ENCODE measurements around the gene DNAH1. TPM values are rescaled to one million over a fixed set of nuclear protein-coding genes. Genes with fewer than 3 reads are reported as not detected.
A peak's percentile ranks its signal among the peaks of the same experiment; 100 is the strongest.

DNAH1 gene
- total and polyA plus RNA-seq, 2 of the 13 experiments (the other 11 are each of a cell fraction or from before 2014, with no cell fraction given): 0.64 to 3.5 TPM

- TF ChIP-seq ZNF687 (CRISPR knock-in tag; IDR thresholded peaks at IDR 0.05) (peak; percentile 46), ARNT2 (CRISPR knock-in tag; IDR thresholded peaks at IDR 0.05; ENCODE audit: low read depth) (no peak), ZNF672 (CRISPR knock-in tag; IDR thresholded peaks at IDR 0.05) (no peak), SOX13 (IDR thresholded peaks at IDR 0.05) (no peak), SOX13 (CRISPR knock-in tag; conservative IDR thresholded peaks at IDR 0.05 in 1 of 2, IDR thresholded peaks at IDR 0.05 in 1 of 2) (no peak), SALL1 (CRISPR knock-in tag; IDR thresholded peaks at IDR 0.05) (peak; percentile 37; the same call in 1 of the 2 replicates), ZSCAN25 (CRISPR knock-in tag; IDR thresholded peaks at IDR 0.05) (0 out of 2 replicates have a peak, but pooled peaks have one; percentile 28), POGZ (CRISPR knock-in tag; IDR thresholded peaks at IDR 0.05) (no peak), ELF3 (CRISPR knock-in tag; IDR thresholded peaks at IDR 0.05) (no peak), FOSL2 (CRISPR knock-in tag; IDR thresholded peaks at IDR 0.05) (0 out of 2 replicates have a peak, but pooled peaks have one; percentile 10), HMG20A (CRISPR knock-in tag; IDR thresholded peaks at IDR 0.05; ENCODE audit: borderline replicate concordance) (no peak), ZNF75D (CRISPR knock-in tag; IDR thresholded peaks at IDR 0.05; ENCODE audit: borderline replicate concordance) (no peak), PAWR (CRISPR knock-in tag; IDR thresholded peaks at IDR 0.05; ENCODE audit: borderline replicate concordance) (no peak), KAT7 (CRISPR knock-in tag; IDR thresholded peaks at IDR 0.05; ENCODE audit: borderline replicate concordance) (no peak), ZNF605 (CRISPR knock-in tag; IDR thresholded peaks at IDR 0.05) (0 out of 2 replicates have a peak, but pooled peaks have one; percentile 35), ZNF547 (CRISPR knock-in tag; IDR thresholded peaks at IDR 0.05) (no peak), THAP9 (CRISPR knock-in tag; IDR thresholded peaks at IDR 0.05; ENCODE audit: borderline replicate concordance) (no peak), ZNF12 (CRISPR knock-in tag; IDR thresholded peaks at IDR 0.05) (no peak), ZC3H13 (CRISPR knock-in tag; IDR thresholded peaks at IDR 0.05) (no peak), NR2F6 (IDR thresholded peaks at IDR 0.05) (no peak), NR2F6 (CRISPR knock-in tag; IDR thresholded peaks at IDR 0.05) (no peak), THRA (CRISPR knock-in tag; IDR thresholded peaks at IDR 0.05; ENCODE audit: borderline replicate concordance) (no peak)
Observed at GRCh38 chr3:52299879-52300611, 16.1 kb upstream of the DNAH1 start (continued).
